AG04449 (cell line): ENCODE results near the gene AKAP6.

Experiments used
- CTCF ChIA-PET: fragments of 350-600 bp; formaldehyde crosslinking; extraction: SDS; loops from one replicate; lab custom pipeline; 2021; ENCODE audit warnings: antibody characterized with exemption; lab: Yijun Ruan, JAX
- POLR2A ChIA-PET: fragments of 400-600, 350-600 bp; formaldehyde crosslinking; extraction: SDS; loops from one replicate; lab custom pipeline; 2020; ENCODE audit warnings: antibody characterized with exemption, inconsistent platforms; lab: Yijun Ruan, JAX
- DNase-seq: peaks from one replicate; pipeline ENCODE4 v3.0.0-alpha.2; 2010; ENCODE audit warnings: low read depth, low spot score
- H3K4me3 ChIP-seq: 2 replicates; pipeline ENCODE4 v1.5.1; 2011; ENCODE audit warnings: low read depth, mild to moderate bottlenecking, control low read depth, low read length
- TF ChIP-seq, protein P1 (sequence below): IDR thresholded peaks from one replicate; pipeline ENCODE4 v1.5.1; 2011; ENCODE audit warnings: mild to moderate bottlenecking, moderate library complexity, low read length, control low read depth, inconsistent platforms; ENCODE audit not compliant: insufficient read depth; ENCODE audit errors: missing control alignments

Gene AKAP6

DNA sequence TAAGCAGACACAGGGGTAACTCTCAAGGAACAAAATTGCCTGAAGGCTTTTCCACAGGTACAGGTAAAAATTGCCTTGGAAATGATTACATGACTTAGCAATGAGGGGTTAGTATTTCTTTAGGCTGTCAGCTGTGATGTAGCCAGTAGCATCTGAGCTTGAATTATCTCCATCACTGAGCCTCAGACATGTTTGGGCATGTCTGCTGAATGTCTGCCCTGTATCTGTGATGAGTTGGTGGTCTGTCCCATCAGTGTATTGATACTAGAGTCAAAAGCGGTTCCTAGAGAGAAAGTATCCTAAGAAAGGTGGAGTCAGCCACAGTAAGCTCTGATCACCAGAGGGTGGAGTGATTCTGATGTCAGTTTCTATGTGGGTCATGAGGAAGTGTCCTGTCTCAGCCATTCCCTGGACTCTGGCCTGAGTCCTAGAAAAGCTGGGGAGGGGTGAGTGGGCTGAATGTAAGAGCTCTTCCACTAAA lies 16.3 kb downstream of the AKAP6 start:
- ChIA-PET CTCF (interaction anchor here (0.8 to 1.8 kb wide), 5 partner anchors 9 to 835 kb away, joined by 3 to 4 read pairs (median 3); no protein-coding TSS in a partner anchor), POLR2A (no interaction called here)
- H3K4me3 ChIP-seq, result no peak overlapping the region
- no peak for DNase-seq
- TF ChIP-seq, protein P1, sequence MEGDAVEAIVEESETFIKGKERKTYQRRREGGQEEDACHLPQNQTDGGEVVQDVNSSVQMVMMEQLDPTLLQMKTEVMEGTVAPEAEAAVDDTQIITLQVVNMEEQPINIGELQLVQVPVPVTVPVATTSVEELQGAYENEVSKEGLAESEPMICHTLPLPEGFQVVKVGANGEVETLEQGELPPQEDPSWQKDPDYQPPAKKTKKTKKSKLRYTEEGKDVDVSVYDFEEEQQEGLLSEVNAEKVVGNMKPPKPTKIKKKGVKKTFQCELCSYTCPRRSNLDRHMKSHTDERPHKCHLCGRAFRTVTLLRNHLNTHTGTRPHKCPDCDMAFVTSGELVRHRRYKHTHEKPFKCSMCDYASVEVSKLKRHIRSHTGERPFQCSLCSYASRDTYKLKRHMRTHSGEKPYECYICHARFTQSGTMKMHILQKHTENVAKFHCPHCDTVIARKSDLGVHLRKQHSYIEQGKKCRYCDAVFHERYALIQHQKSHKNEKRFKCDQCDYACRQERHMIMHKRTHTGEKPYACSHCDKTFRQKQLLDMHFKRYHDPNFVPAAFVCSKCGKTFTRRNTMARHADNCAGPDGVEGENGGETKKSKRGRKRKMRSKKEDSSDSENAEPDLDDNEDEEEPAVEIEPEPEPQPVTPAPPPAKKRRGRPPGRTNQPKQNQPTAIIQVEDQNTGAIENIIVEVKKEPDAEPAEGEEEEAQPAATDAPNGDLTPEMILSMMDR, result no peak

DNA sequence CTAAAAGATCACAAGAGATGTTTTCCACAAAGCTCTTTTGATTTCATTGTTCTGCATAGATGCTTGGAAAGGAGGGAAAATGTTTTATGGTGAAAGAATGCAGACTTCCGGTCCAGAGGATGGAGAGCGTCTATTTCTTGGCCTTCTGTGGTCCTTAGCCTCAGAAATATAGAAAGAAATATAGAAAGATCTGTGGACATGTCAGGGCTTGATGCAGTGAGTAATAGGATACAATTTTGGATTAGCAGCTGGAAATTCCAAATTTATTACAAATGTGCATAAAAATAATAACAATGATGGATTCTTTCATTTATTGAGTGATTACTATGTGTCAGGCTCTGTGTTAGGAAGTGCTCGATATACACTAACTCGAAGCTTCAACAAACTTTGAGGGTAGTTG lies 20.2 kb downstream of the AKAP6 start:
- no peak for DNase-seq
- ChIA-PET CTCF (no interaction called here), POLR2A (no interaction called here)
- TF ChIP-seq, protein P1, result no peak
- no peak overlapping the region for H3K4me3 ChIP-seq

DNA sequence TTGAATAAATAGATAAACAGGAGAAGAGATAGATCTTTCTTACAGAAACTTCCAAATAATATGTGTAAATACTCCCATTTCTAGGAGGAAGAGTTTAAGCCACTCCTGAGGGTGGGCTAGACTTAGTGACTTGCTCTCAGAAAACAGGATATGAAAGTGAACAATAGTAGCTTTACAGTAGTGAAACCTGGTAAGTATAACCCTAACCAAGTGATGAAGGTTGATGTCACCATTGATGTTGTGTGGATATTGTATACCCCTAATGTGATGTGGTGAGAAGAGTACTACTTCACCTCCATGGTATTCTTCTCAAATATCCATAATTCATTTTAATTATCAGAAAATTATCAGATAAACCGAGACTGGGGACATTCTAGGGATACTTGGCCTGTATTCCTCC lies 20.9 kb downstream of the AKAP6 start:
- DNase-seq, result no peak
- CTCF ChIA-PET, result interaction anchor here (0.9 kb wide), 1 partner anchor 35 kb away, joined by 3 read pairs; no protein-coding TSS in a partner anchor
- TF ChIP-seq, protein P1, result no peak
- H3K4me3 ChIP-seq, result no peak overlapping the region
- POLR2A ChIA-PET, result no interaction called here

DNA sequence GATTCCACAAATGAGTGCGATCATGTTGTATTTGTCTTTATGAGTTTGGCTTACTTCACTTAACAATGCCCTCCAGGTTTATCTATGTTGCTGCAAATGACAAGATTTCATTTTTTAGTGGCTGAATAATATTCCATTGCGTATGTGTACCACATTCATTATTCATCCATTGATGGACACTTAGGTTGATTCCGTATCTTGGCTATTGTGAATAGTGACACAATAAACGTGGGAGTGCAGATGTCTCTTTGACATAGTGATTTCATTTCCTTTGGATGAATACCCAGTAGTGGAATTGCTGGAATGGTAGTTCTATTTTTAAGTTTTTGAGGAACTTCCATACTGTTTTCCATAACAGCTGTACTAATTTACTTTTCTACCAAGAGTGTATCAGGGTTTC lies 23.5 kb downstream of the AKAP6 start:
- DNase-seq, result no peak
- CTCF ChIA-PET, result interaction anchor here (1.3 kb wide), 1 partner anchor 10 kb away, joined by 3 read pairs; no protein-coding TSS in a partner anchor
- H3K4me3 ChIP-seq, result no peak overlapping the region

DNA sequence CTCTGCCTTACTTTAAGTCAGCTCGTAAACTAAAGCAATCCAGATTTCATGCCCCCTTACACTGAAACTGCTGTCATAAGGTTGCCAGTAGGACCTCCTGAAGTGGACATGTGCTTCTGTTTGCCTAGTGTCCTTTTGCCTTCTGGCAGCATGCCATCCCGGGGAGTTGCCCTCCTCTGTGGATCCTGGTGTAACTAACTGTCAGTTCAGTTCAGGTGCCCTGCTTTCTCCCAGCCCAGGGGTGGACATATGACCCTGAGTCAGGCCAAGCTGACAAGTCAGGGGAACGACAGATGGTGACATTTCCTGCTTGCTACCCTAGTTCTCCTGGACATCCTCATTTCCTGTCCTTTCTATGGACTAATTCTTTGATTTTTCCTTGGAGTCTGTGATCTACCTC lies 25.6 kb downstream of the AKAP6 start:
- no peak for DNase-seq
- TF ChIP-seq, protein P1, result no peak
- H3K4me3 ChIP-seq, result no peak overlapping the region
- CTCF ChIA-PET, result interaction anchor here (0.9 kb wide), 1 partner anchor 9 kb away, joined by 3 read pairs; no protein-coding TSS in a partner anchor
- POLR2A ChIA-PET, result no interaction called here

More for the DNA sequence above, 23.5 kb downstream of the AKAP6 start:
- TF ChIP-seq, protein P1, result no peak
- POLR2A ChIA-PET, result no interaction called here

- TF ChIP-seq, protein P1, result no peak
- H3K4me3 ChIP-seq, result no peak overlapping the region
- CTCF ChIA-PET, result no interaction called here
- POLR2A ChIA-PET, result no interaction called here
- no peak for DNase-seq
Observed at GRCh38 chr14:32358781-32359180, 29.7 kb downstream of the AKAP6 start.
